HEK293 (cell line): ENCODE results near the gene CTIF.

Experiments
- CTCF ChIA-PET: fragments of 350-600 bp; formaldehyde crosslinking; extraction: SDS; loops from one replicate; lab custom pipeline; 2021; ENCODE audit warnings: antibody characterized with exemption; lab: Yijun Ruan, JAX
- POLR2A ChIA-PET: fragments of 300-600 bp; formaldehyde crosslinking; extraction: SDS; loops from one replicate; lab custom pipeline; 2020; ENCODE audit warnings: antibody characterized with exemption, inconsistent platforms; lab: Yijun Ruan, JAX
- H3K27ac ChIP-seq: fragments of 200-500 bp; sonication (Bioruptor generic); 2 replicates; pipeline ENCODE4 v1.5.1; 2014; ENCODE audit warnings: low read depth, low read length, control low read depth, inconsistent platforms; ENCODE audit errors: extremely low read depth
- H3K36me3 ChIP-seq, 2 experiments: fragments of 200-500 bp in 1 of 2; sonication (Bioruptor generic) in 1 of 2; 1 replicate in 1 of 2; 2 replicates in 1 of 2; pipeline ENCODE4 v1.5.1; 2014 to 2017; ENCODE audit warnings: inconsistent platforms in 2 of 2, low read length in 2 of 2; ENCODE audit not compliant: control insufficient read depth in 2 of 2, insufficient read depth in 1 of 2
- H3K4me1 ChIP-seq: fragments of 200-500 bp; sonication (Bioruptor generic); 2 replicates; pipeline ENCODE4 v1.5.1; 2014; ENCODE audit warnings: mild to moderate bottlenecking, low read length, inconsistent platforms; ENCODE audit not compliant: control insufficient read depth, insufficient read depth
- H3K4me3 ChIP-seq: 2 replicates; pipeline ENCODE4 v1.5.1; 2011; ENCODE audit warnings: low read depth, mild to moderate bottlenecking, control low read depth, low read length, moderate library complexity
- H3K9me3 ChIP-seq: fragments of 200-500 bp; sonication (Bioruptor generic); 2 replicates; pipeline ENCODE4 v1.5.1; 2014; ENCODE audit warnings: low read depth, low read length, inconsistent platforms; ENCODE audit not compliant: control insufficient read depth, insufficient read depth
- BCL11A ChIP-seq: fragments of 450-650 bp; formaldehyde crosslinking; IDR thresholded peaks from 2 replicates; pipeline ENCODE4 v1.5.1; 2016; ENCODE audit warnings: low read depth, missing biosample characterization, missing genetic modification characterization
- GFI1B ChIP-seq: fragments of 450-650 bp; formaldehyde crosslinking; IDR thresholded peaks from 2 replicates; pipeline ENCODE4 v1.5.1; 2016; ENCODE audit warnings: missing biosample characterization, missing genetic modification characterization
- GLIS1 ChIP-seq: fragments of 450-650 bp; formaldehyde crosslinking; IDR thresholded peaks from 2 replicates; pipeline ENCODE4 v1.5.1; 2016; ENCODE audit warnings: missing biosample characterization, missing genetic modification characterization
- GLIS2 ChIP-seq: fragments of 450-650 bp; formaldehyde crosslinking; IDR thresholded peaks from 2 replicates; pipeline ENCODE4 v1.5.1; 2016; ENCODE audit warnings: missing biosample characterization, missing genetic modification characterization
- PRDM1 ChIP-seq: fragments of 450-650 bp; formaldehyde crosslinking; IDR thresholded peaks from 2 replicates; pipeline ENCODE4; 2016; ENCODE audit warnings: missing biosample characterization, missing genetic modification characterization
- SCRT1 ChIP-seq: fragments of 450-650 bp; formaldehyde crosslinking; IDR thresholded peaks from 2 replicates; pipeline ENCODE4 v1.5.1; 2016; ENCODE audit warnings: missing biosample characterization, missing genetic modification characterization, borderline replicate concordance
- ZEB2 ChIP-seq: fragments of 450-650 bp; formaldehyde crosslinking; IDR thresholded peaks from 2 replicates; pipeline ENCODE4 v1.5.1; 2016; ENCODE audit warnings: missing biosample characterization, missing genetic modification characterization
- ZFP37 ChIP-seq: fragments of 450-650 bp; formaldehyde crosslinking; IDR thresholded peaks from 2 replicates; pipeline ENCODE4 v1.5.1; 2016; ENCODE audit warnings: missing biosample characterization, missing genetic modification characterization
- ZNF10 ChIP-seq: fragments of 450-650 bp; formaldehyde crosslinking; IDR thresholded peaks from 2 replicates; pipeline ENCODE4 v1.5.1; 2017; ENCODE audit warnings: missing biosample characterization, missing genetic modification characterization
- ZNF114 ChIP-seq: fragments of 450-650 bp; formaldehyde crosslinking; IDR thresholded peaks from 2 replicates; pipeline ENCODE4 v1.5.0; 2017; ENCODE audit warnings: missing biosample characterization, missing genetic modification characterization
- ZNF121 ChIP-seq: fragments of 450-650 bp; formaldehyde crosslinking; IDR thresholded peaks from 2 replicates; pipeline ENCODE4 v1.5.1; 2016; ENCODE audit warnings: missing biosample characterization, missing genetic modification characterization
- ZNF140 ChIP-seq: fragments of 450-650 bp; formaldehyde crosslinking; IDR thresholded peaks from 2 replicates; pipeline ENCODE4 v1.5.1; 2016; ENCODE audit warnings: missing biosample characterization, missing genetic modification characterization
- ZNF155 ChIP-seq: fragments of 450-650 bp; formaldehyde crosslinking; IDR thresholded peaks from 2 replicates; pipeline ENCODE4 v1.5.1; 2016; ENCODE audit warnings: missing biosample characterization, missing genetic modification characterization
- ZNF157 ChIP-seq: fragments of 450-650 bp; formaldehyde crosslinking; IDR thresholded peaks from 2 replicates; pipeline ENCODE4 v1.5.1; 2016; ENCODE audit warnings: missing biosample characterization, missing genetic modification characterization
- ZNF184 ChIP-seq: fragments of 450-650 bp; IDR thresholded peaks from 2 replicates; pipeline ENCODE4 v1.5.1; 2018; ENCODE audit warnings: missing biosample characterization, mild to moderate bottlenecking, missing genetic modification characterization
- ZNF248 ChIP-seq: fragments of 450-650 bp; formaldehyde crosslinking; IDR thresholded peaks from 2 replicates; pipeline ENCODE4 v1.5.1; 2017; ENCODE audit warnings: missing biosample characterization, missing genetic modification characterization
- ZNF341 ChIP-seq: fragments of 450-650 bp; formaldehyde crosslinking; IDR thresholded peaks from 2 replicates; pipeline ENCODE4; 2016; ENCODE audit warnings: low read depth, missing biosample characterization, missing genetic modification characterization
- ZNF366 ChIP-seq: fragments of 450-650 bp; formaldehyde crosslinking; conservative IDR thresholded peaks from 2 replicates; pipeline ENCODE4 v1.5.1; 2016; ENCODE audit warnings: missing biosample characterization, missing genetic modification characterization
- ZNF404 ChIP-seq: fragments of 450-650 bp; formaldehyde crosslinking; IDR thresholded peaks from 2 replicates; pipeline ENCODE4 v1.5.1; 2017; ENCODE audit warnings: missing biosample characterization, missing genetic modification characterization
- ZNF433 ChIP-seq: fragments of 450-650 bp; formaldehyde crosslinking; IDR thresholded peaks from 2 replicates; pipeline ENCODE4 v1.5.1; 2016; ENCODE audit warnings: missing biosample characterization, missing genetic modification characterization, low read depth
- ZNF48 ChIP-seq: fragments of 450-650 bp; formaldehyde crosslinking; IDR thresholded peaks from 2 replicates; pipeline ENCODE4 v1.5.1; 2016; ENCODE audit warnings: missing biosample characterization, missing genetic modification characterization
- ZNF501 ChIP-seq: fragments of 450-650 bp; formaldehyde crosslinking; IDR thresholded peaks from 2 replicates; pipeline ENCODE4 v1.5.1; 2016; ENCODE audit warnings: missing biosample characterization, missing genetic modification characterization
- ZNF521 ChIP-seq: fragments of 450-650 bp; formaldehyde crosslinking; IDR thresholded peaks from 2 replicates; pipeline ENCODE4 v1.5.1; 2017; ENCODE audit warnings: missing biosample characterization, mild to moderate bottlenecking, missing genetic modification characterization
- ZNF558 ChIP-seq: fragments of 450-650 bp; formaldehyde crosslinking; IDR thresholded peaks from 2 replicates; pipeline ENCODE4 v1.5.1; 2016; ENCODE audit warnings: missing biosample characterization, missing genetic modification characterization
- ZNF560 ChIP-seq: fragments of 450-650 bp; formaldehyde crosslinking; IDR thresholded peaks from 2 replicates; pipeline ENCODE4 v1.5.1; 2017; ENCODE audit warnings: missing biosample characterization, missing genetic modification characterization, borderline replicate concordance
- ZNF561 ChIP-seq: fragments of 450-650 bp; IDR thresholded peaks from 2 replicates; pipeline ENCODE4 v1.5.1; 2018; ENCODE audit warnings: missing biosample characterization, missing genetic modification characterization, borderline replicate concordance
- ZNF585B ChIP-seq: fragments of 450-650 bp; formaldehyde crosslinking; IDR thresholded peaks from 2 replicates; pipeline ENCODE4 v1.5.1; 2016; ENCODE audit warnings: missing biosample characterization, missing genetic modification characterization
- ZNF621 ChIP-seq: fragments of 450-650 bp; formaldehyde crosslinking; IDR thresholded peaks from 2 replicates; pipeline ENCODE4 v1.5.1; 2017; ENCODE audit warnings: missing biosample characterization, missing genetic modification characterization
- ZNF677 ChIP-seq: fragments of 450-650 bp; IDR thresholded peaks from 2 replicates; pipeline ENCODE4 v1.5.0; 2018; ENCODE audit warnings: missing biosample characterization, mild to moderate bottlenecking, missing genetic modification characterization, moderate library complexity
- ZNF777 ChIP-seq: fragments of 450-650 bp; formaldehyde crosslinking; IDR thresholded peaks from 2 replicates; pipeline ENCODE4 v1.5.1; 2017; ENCODE audit warnings: missing biosample characterization, missing genetic modification characterization, borderline replicate concordance
- ZNF785 ChIP-seq: fragments of 450-650 bp; formaldehyde crosslinking; IDR thresholded peaks from 2 replicates; pipeline ENCODE4 v1.5.1; 2016; ENCODE audit warnings: missing biosample characterization, missing genetic modification characterization
- ZSCAN23 ChIP-seq: fragments of 450-650 bp; formaldehyde crosslinking; IDR thresholded peaks from 2 replicates; pipeline ENCODE4 v1.5.1; 2016; ENCODE audit warnings: missing biosample characterization, missing genetic modification characterization
- ZSCAN30 ChIP-seq: fragments of 450-650 bp; IDR thresholded peaks from 2 replicates; pipeline ENCODE4 v1.5.1; 2018; ENCODE audit warnings: missing biosample characterization, mild to moderate bottlenecking, missing genetic modification characterization, moderate library complexity
- TF ChIP-seq, protein P1 (sequence below): fragments of 450-650 bp; formaldehyde crosslinking; IDR thresholded peaks from 2 replicates; pipeline ENCODE4 v1.5.1; 2017; ENCODE audit warnings: missing biosample characterization, missing genetic modification characterization
- TF ChIP-seq, protein P2 (sequence below): fragments of 450-650 bp; formaldehyde crosslinking; IDR thresholded peaks from 2 replicates; pipeline ENCODE4 v1.5.1; 2017; ENCODE audit warnings: missing biosample characterization, missing genetic modification characterization
- TF ChIP-seq, protein P3 (sequence below): fragments of 450-650 bp; IDR thresholded peaks from 2 replicates; pipeline ENCODE4 v1.5.1; 2018; ENCODE audit warnings: missing biosample characterization, mild to moderate bottlenecking, missing genetic modification characterization

Gene CTIF

DNA sequence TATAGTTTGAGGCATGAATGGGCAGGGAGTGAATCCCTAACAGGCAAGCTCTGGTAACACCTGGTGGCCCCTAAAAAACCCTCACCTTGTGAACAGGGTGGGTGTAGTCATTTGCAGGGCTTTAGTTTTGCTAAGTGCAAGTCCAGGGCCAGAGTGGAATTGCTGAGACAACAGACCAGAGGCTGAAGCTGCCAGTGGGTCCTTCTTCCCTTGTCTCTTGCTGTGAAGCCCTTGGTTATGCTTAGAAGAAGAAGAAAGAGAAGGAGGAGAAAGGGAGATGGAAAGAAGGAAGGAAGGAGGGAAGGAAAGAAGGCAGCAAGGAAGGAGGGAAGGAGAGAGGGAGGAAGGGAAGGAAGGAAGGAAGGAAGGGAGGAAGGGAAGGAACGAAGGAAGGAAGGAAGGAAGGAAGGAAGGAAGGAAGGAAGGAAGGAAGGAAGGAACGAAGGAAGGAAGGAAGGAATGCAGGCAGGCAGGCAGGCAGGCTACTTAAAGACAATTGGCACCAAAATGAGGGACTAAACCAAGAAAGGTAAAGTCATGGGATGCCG is 366.1 kb downstream of the CTIF start:
- no peaks in the 10 kb centered on the region for H3K9me3 ChIP-seq
- H3K4me1 ChIP-seq, result peaks cover 14% of the 10 kb centered on the region
- POLR2A ChIA-PET, result interaction anchor here (0.5 kb wide), 1 partner anchor 57 kb away, joined by 4 read pairs; no protein-coding TSS in a partner anchor
- CTCF ChIA-PET, result interaction anchor here (0.8 kb wide), 1 partner anchor 458 kb away, joined by 3 read pairs; no protein-coding TSS in a partner anchor
- no peaks in the 10 kb centered on the region for H3K36me3 ChIP-seq
- H3K27ac ChIP-seq, result no peak overlapping the region
- TF ChIP-seq GLIS2 (tag by site-specific recombination) (no peak), ZNF585B (tag by site-specific recombination) (no peak), GFI1B (no peak), BCL11A (no peak), ZFP37 (tag by site-specific recombination) (no peak), ZNF10 (no peak), ZNF140 (tag by site-specific recombination) (peak; percentile 100), ZSCAN30 (tag by site-specific recombination) (no peak), ZNF155 (no peak), ZNF157 (tag by site-specific recombination) (0 out of 2 replicates have a peak, but pooled peaks have one; percentile 33), ZNF404 (no peak), ZEB2 (tag by site-specific recombination) (no peak), PRDM1 (tag by site-specific recombination) (no peak), ZNF677 (no peak), ZNF560 (tag by site-specific recombination) (no peak), ZNF121 (tag by site-specific recombination) (no peak), ZNF114 (0 out of 2 replicates have a peak, but pooled peaks have one; percentile 26), ZNF561 (tag by site-specific recombination) (no peak), ZNF366 (peak; percentile 97), ZNF501 (no peak), ZNF48 (tag by site-specific recombination) (no peak), ZNF558 (tag by site-specific recombination) (no peak)
- TF ChIP-seq, protein P1, sequence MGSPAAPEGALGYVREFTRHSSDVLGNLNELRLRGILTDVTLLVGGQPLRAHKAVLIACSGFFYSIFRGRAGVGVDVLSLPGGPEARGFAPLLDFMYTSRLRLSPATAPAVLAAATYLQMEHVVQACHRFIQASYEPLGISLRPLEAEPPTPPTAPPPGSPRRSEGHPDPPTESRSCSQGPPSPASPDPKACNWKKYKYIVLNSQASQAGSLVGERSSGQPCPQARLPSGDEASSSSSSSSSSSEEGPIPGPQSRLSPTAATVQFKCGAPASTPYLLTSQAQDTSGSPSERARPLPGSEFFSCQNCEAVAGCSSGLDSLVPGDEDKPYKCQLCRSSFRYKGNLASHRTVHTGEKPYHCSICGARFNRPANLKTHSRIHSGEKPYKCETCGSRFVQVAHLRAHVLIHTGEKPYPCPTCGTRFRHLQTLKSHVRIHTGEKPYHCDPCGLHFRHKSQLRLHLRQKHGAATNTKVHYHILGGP (tag by site-specific recombination), result 0 out of 2 replicates have a peak, but pooled peaks have one; percentile 9
- TF ChIP-seq, protein P2, sequence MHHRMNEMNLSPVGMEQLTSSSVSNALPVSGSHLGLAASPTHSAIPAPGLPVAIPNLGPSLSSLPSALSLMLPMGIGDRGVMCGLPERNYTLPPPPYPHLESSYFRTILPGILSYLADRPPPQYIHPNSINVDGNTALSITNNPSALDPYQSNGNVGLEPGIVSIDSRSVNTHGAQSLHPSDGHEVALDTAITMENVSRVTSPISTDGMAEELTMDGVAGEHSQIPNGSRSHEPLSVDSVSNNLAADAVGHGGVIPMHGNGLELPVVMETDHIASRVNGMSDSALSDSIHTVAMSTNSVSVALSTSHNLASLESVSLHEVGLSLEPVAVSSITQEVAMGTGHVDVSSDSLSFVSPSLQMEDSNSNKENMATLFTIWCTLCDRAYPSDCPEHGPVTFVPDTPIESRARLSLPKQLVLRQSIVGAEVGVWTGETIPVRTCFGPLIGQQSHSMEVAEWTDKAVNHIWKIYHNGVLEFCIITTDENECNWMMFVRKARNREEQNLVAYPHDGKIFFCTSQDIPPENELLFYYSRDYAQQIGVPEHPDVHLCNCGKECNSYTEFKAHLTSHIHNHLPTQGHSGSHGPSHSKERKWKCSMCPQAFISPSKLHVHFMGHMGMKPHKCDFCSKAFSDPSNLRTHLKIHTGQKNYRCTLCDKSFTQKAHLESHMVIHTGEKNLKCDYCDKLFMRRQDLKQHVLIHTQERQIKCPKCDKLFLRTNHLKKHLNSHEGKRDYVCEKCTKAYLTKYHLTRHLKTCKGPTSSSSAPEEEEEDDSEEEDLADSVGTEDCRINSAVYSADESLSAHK, result no peak
- H3K4me3 ChIP-seq, result no peak overlapping the region

DNA sequence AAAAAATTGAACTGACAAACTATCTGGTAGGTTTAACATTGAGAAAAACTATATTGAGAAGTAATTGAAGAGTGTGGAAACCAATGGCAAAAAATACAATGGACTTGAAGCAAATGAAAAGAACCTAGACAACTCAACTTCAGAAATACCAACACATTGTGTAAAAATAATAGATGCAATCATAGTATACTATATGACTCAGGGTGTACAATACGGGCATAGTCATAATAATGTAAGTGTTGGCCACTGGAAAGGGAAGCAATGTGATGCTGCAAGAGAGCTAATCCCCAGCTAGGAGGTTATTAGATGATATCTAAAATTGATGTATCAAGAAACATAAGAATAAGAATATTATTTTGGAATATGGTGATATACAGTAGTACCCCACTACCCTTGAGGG is 366.7 kb downstream of the CTIF start:
- H3K4me1 ChIP-seq, result peaks cover 14% of the 10 kb centered on the region
- CTCF ChIA-PET, result no interaction called here
- H3K36me3 ChIP-seq, result no peaks in the 10 kb centered on the region
- POLR2A ChIA-PET, result no interaction called here
- no peak overlapping the region for H3K27ac ChIP-seq
- no peak overlapping the region for H3K4me3 ChIP-seq
- H3K9me3 ChIP-seq, result no peaks in the 10 kb centered on the region
- TF ChIP-seq ZSCAN23 (no peak), ZNF521 (tag by site-specific recombination) (no peak), ZNF184 (tag by site-specific recombination) (no peak), ZNF341 (tag by site-specific recombination) (no peak), ZNF433 (no peak), GLIS1 (tag by site-specific recombination) (no peak), ZNF248 (tag by site-specific recombination) (no peak), ZNF785 (tag by site-specific recombination) (no peak), SCRT1 (tag by site-specific recombination) (no peak), ZNF621 (tag by site-specific recombination) (no peak), ZNF404 (no peak), ZNF777 (tag by site-specific recombination) (no peak)
- TF ChIP-seq, protein P3, sequence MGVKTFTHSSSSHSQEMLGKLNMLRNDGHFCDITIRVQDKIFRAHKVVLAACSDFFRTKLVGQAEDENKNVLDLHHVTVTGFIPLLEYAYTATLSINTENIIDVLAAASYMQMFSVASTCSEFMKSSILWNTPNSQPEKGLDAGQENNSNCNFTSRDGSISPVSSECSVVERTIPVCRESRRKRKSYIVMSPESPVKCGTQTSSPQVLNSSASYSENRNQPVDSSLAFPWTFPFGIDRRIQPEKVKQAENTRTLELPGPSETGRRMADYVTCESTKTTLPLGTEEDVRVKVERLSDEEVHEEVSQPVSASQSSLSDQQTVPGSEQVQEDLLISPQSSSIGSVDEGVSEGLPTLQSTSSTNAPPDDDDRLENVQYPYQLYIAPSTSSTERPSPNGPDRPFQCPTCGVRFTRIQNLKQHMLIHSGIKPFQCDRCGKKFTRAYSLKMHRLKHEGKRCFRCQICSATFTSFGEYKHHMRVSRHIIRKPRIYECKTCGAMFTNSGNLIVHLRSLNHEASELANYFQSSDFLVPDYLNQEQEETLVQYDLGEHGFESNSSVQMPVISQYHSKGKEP (tag by site-specific recombination), result no peak
